HepG2 (cell line): ENCODE data around the gene STBD1. TPM values are rescaled to one million over a fixed set of nuclear protein-coding genes. Genes with fewer than 3 reads are reported as not detected.

Experiments used
- BCLAF1 ChIP-seq: fragments of 450-650 bp; IDR thresholded peaks from 2 replicates; pipeline ENCODE4 v1.6.1; 2017; ENCODE audit warnings: mild to moderate bottlenecking
- E2F5 ChIP-seq: sonication (generic); formaldehyde crosslinking; conservative IDR thresholded peaks from 2 replicates; pipeline ENCODE4 v1.4.0; 2020; ENCODE audit warnings: missing genetic modification reagents
- ELF1 ChIP-seq: sonication (generic); formaldehyde crosslinking; IDR thresholded peaks from 2 replicates; pipeline ENCODE4 v1.4.0; 2020; ENCODE audit warnings: missing genetic modification reagents
- EZH2 ChIP-seq: conservative IDR thresholded peaks from 2 replicates; pipeline ENCODE4 v1.6.1; 2012; ENCODE audit warnings: mild to moderate bottlenecking, low read depth, low read length, moderate library complexity
- FOXO4 ChIP-seq: sonication (generic); formaldehyde crosslinking; conservative IDR thresholded peaks from 2 replicates; pipeline ENCODE4 v1.8.1; 2023; ENCODE audit warnings: missing genetic modification reagents
- GPN1 ChIP-seq: sonication (generic); formaldehyde crosslinking; IDR thresholded peaks from 2 replicates; pipeline ENCODE4 v1.5.1; 2020; ENCODE audit warnings: missing genetic modification reagents, borderline replicate concordance
- NAIF1 ChIP-seq: sonication (generic); formaldehyde crosslinking; IDR thresholded peaks from 2 replicates; pipeline ENCODE4 v1.5.0; 2020; ENCODE audit warnings: mild to moderate bottlenecking, missing genetic modification reagents, borderline replicate concordance
- NCOA1 ChIP-seq: sonication (generic); formaldehyde crosslinking; IDR thresholded peaks from 2 replicates; pipeline ENCODE4 v1.9.0; 2021; ENCODE audit warnings: missing genetic modification reagents
- PBX3 ChIP-seq: sonication (generic); formaldehyde crosslinking; IDR thresholded peaks from 2 replicates; pipeline ENCODE4 v1.8.1; 2023; ENCODE audit warnings: missing genetic modification reagents, inconsistent platforms, borderline replicate concordance
- ZMYM3 ChIP-seq: sonication (generic); formaldehyde crosslinking; IDR thresholded peaks from 2 replicates; pipeline ENCODE4 v1.5.1; 2020; ENCODE audit warnings: mild to moderate bottlenecking, missing genetic modification reagents
- ZNF318 ChIP-seq: sonication (generic); formaldehyde crosslinking; IDR thresholded peaks from 2 replicates; pipeline ENCODE4 v1.4.0; 2020; ENCODE audit warnings: mild to moderate bottlenecking, missing genetic modification reagents
- ZNF383 ChIP-seq: sonication (generic); formaldehyde crosslinking; IDR thresholded peaks from 2 replicates; pipeline ENCODE4 v1.4.0; 2020; ENCODE audit warnings: missing genetic modification reagents, mild to moderate bottlenecking, borderline replicate concordance
- ZNF773 ChIP-seq: sonication (generic); formaldehyde crosslinking; IDR thresholded peaks from 2 replicates; pipeline ENCODE4 v1.4.0; 2020; ENCODE audit warnings: missing genetic modification reagents, borderline replicate concordance
- ZSCAN21 ChIP-seq: sonication (generic); formaldehyde crosslinking; IDR thresholded peaks from 2 replicates; pipeline ENCODE4 v1.8.0; 2022; ENCODE audit warnings: mild to moderate bottlenecking, missing genetic modification reagents, moderate library complexity, borderline replicate concordance
- polyA plus RNA-seq, 8 experiments: library from polyadenylated mRNA; depleted of rRNA in 3 of 8; stranded (reverse) in 7 of 8; unstranded in 1 of 8; fragments of >200 nt; fragmentation: Illumina TruSeq in 4 of 8; extraction: Trizol in 4 of 8; gene quantifications; 2 replicates each; pipeline versions ENCODE4 v1.2.1 to v1.2.3, GENCODE V29; 2011 to 2016; ENCODE audit warnings: low read depth in 4 of 8, missing spikeins in 1 of 8, mixed read lengths in 1 of 8; ENCODE audit not compliant: insufficient read depth in 1 of 8
- total RNA-seq, 5 experiments: library from RNA; depleted of rRNA; stranded (reverse); fragments of >200 nt; fragmentation: Illumina TruSeq; extraction: Trizol; gene quantifications; 2 replicates each; pipeline ENCODE4 v1.2.3, GENCODE V29; 2016; ENCODE audit warnings: low read depth in 1 of 5

The STBD1 gene
- total and polyA plus RNA-seq, 2 of the 13 experiments (the other 11 are each of a cell fraction or from before 2014, with no cell fraction given): 2.8 to 4.3 TPM

GRCh38 chr4:76308548-76308947 is 2.0 kb downstream of the STBD1 start (continued):
- TF ChIP-seq EZH2 (no peak), GPN1 (no peak), ZNF318 (CRISPR knock-in tag) (no peak), ZMYM3 (CRISPR knock-in tag) (peak; percentile 50; the same call in 1 of the 2 replicates), ZNF773 (CRISPR knock-in tag) (no peak), ZNF383 (no peak), NAIF1 (no peak), E2F5 (CRISPR knock-in tag) (no peak), PBX3 (CRISPR knock-in tag) (no peak), FOXO4 (CRISPR knock-in tag) (no peak), NCOA1 (CRISPR knock-in tag) (no peak), ZSCAN21 (CRISPR knock-in tag) (no peak), BCLAF1 (no peak), ELF1 (CRISPR knock-in tag) (0 out of 2 replicates have a peak, but pooled peaks have one; percentile 27)
